ENCODE results near the gene TRIM28. TPM values are rescaled to one million over a fixed set of nuclear protein-coding genes. Genes with fewer than 3 reads are reported as not detected.
A peak's percentile ranks its signal among the peaks of the same experiment; 100 is the strongest.

TRIM28 gene
- total and polyA plus RNA-seq, 9 of the 15 experiments (the other 6 are each of a cell fraction or from before 2014, with no cell fraction given): 12.1 to 797 (median 490) TPM

- TF ChIP-seq PBX2 (CRISPR knock-in tag; IDR thresholded peaks at IDR 0.05; ENCODE audit: low read depth) (no peak), PBX2 (tag; conservative IDR thresholded peaks at IDR 0.05; ENCODE audit: low read depth) (no peak), KLF13 (tag; IDR thresholded peaks at IDR 0.05; ENCODE audit: borderline replicate concordance, low read depth) (peak; percentile 10; the same call in 1 of the 2 replicates), CBFA2T3 (IDR thresholded peaks at IDR 0.05) (peak; percentile 37; the same call in 1 of the 2 replicates), NR1H2 (CRISPR knock-in tag; IDR thresholded peaks at IDR 0.05) (0 out of 2 replicates have a peak, but pooled peaks have one; percentile 73), SNAPC5 (CRISPR knock-in tag; IDR thresholded peaks at IDR 0.05) (no peak), KAT7 (CRISPR knock-in tag; IDR thresholded peaks at IDR 0.05; ENCODE audit: borderline replicate concordance) (peak; percentile 91; the same call in 1 of the 2 replicates), CHAMP1 (IDR thresholded peaks at IDR 0.05) (0 out of 2 replicates have a peak, but pooled peaks have one; percentile 49), EHMT2 (IDR thresholded peaks at IDR 0.05) (peak; percentile 66), POLR2H (tag; IDR thresholded peaks at IDR 0.05; ENCODE audit: low read depth) (no peak), DMBX1 (CRISPR knock-in tag; IDR thresholded peaks at IDR 0.05; ENCODE audit: borderline replicate concordance) (no peak), ZHX1 (conservative IDR thresholded peaks at IDR 0.05; ENCODE audit: low read length) (0 out of 2 replicates have a peak, but pooled peaks have one; percentile 68), ZBTB12 (CRISPR knock-in tag; IDR thresholded peaks at IDR 0.05) (no peak), POLR2AphosphoS5 (IDR thresholded peaks at IDR 0.05; ENCODE audit: control insufficient read depth, insufficient read depth, low read depth, low read length) (peak; percentile 43; the same call in 1 of the 2 replicates)
Measured at GRCh38 chr19:58581227-58582141, 37.6 kb downstream of the TRIM28 start (continued).

Data from K562 (cell line).